ENCODE data around the gene DET1.
"Not testable (repeated sequence)": the region's sequence is repeated elsewhere in the genome, so short reads cannot be mapped to it uniquely, and the experiment has no call there.

Gene DET1

GRCh38 chr15:88539441-88539840 lies 7.0 kb downstream of the DET1 start:
- no peak for DNase-seq

DNA sequence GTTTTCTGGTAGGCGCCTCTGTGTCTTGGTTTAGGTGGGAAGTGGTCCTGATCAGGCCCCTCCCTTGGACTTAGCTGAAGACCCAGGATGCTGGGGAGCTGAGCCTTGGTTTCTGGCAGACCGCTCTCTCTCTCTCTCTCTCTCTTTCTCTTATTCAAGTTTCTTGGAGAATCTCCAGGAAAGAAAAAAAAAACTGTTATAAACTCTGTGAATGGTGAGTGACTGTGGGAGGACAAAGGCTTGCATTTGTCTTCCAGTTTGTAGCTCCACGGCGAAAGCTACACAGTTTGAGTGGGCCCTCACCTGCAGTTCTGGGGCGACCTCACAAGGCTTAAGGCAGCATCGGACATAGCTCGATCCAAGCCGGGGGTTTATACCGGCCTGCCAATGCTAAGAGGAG lies 7.5 kb downstream of the DET1 start:
- no peak for DNase-seq

GRCh38 chr15:88537591-88538317 lies 8.7 kb downstream of the DET1 start:
- no peak for DNase-seq

DNA sequence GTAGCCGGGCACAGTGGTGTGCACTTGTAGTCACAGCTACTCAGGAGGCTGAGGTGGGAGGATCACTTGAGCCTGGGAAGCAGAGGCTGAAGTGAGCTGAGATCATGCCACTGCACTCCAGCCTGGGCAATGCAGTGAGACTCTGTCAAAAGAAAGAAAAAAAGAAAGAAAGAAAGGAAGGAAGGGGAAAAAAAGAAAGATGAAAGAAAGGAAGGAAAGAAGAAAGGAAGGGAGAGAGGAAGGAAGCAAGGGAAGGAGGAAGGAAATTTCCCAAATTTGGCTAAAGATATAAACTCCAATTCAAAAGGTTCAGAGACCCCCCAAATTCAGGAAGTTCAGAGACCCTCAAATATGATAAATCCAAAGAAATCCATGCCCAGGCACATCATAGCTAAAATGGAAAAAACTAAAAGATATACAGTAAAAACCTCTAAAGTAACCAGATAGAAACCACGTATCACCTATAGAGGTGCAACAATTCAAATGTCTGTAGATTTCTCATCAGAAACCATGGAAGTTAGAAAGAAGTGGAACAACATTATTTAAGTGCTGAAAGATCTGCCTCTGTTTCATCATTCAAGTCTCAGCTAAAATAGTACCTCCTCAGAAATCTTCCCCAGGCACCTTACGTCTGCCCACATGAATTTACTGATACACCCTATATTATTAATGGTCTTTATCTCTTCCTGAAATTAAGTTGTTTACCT lies 10.7 kb downstream of the DET1 start:
- DNase-seq: no peak

DNA sequence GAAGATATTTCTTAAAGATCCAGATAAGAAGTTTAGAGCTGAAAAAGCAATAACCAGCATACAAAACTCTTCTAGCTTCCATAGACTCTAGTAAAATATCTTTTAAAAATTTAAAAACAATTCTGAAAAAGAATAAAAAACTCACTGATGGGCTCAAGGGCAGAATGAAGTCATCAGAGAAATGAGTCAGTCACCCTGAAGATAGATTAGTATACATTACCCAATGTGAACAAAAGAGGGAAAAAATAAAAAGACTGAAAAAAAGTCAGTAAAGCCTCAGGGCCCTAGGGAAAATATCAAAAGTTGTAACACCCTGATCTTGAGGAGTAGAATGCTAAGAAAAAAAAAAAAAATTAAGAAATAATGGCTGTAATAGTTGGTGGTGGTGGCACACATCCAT lies 11.4 kb downstream of the DET1 start:
- DNase-seq: no peak

- DNase-seq: no peak
These were observed 13.1 kb downstream of the DET1 start for GRCh38 chr15:88533376-88533775.

DNA sequence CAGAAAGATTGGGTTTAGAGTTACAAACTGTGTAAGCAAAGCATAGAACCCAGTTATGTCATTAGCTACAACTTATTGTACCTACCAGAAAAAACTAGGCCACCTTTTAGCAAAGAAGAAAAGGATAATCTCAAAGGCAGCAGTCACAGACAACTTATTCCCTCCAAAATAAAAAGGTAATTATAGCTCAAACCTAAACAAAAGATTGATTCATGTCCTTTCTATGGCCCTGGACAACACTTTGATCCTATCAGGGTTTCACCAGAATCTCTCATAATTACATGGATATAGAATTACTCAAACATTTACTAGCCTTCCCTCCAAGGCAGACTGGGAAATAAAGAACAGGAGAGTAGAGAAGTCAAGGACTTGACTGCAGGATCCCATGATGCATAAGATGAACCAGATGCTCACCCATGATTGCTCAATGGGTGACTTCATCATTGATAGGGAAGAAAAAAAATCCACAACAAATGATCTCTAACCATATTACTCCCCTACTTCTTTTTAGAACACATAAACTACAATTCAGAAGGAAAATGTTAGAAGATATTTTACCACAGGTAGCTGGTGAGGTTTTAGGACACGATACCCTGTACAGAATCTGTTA lies 17.4 kb downstream of the DET1 start:
- DNase-seq: no peak

- no peak for DNase-seq
These were observed 20.1 kb downstream of the DET1 start for GRCh38 chr15:88526247-88526879.

DNA sequence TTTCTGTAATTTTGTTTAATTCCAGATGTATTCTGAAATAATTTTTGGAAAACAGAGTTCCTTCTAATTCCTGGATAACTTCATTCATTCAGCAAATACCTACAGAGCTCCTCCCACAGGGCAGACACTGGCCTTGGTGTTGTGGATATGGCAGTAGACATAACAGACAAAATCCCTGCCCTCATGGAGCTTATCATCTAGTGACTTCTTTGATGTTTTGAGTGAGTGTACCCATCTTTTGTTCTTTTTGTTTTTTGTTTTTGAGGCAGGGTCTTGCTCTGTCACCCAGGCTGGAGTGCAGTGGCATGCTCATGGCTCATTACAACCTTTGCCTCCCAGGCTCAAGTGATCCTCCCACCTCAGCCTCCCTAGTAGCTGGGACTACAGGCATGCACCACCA lies 21.1 kb downstream of the DET1 start:
- DNase-seq: no peak

DNA sequence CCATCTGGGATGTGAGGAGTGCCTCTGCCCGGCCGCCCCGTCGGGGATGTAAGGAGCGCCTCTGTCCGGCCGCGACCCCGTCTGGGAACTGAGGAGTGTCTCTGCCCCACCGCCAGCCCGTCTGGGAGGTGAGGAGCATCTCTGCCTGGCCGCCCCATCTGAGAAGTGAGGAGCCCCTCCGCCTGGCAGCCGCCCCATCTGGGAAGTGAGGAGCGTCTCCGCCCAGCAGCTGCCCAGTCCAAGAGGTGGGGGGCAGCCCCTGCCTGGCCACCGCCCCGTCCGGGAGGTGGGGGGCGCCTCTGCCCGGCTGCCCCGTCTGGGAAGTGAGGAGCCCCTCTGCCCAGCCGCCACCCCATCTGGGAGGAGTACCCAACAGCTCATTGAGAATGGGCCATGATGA lies 22.4 kb downstream of the DET1 start:
- DNase-seq: not testable (repeated sequence)

- no peak for DNase-seq
These were observed 27.6 kb downstream of the DET1 start for GRCh38 chr15:88518903-88519302.

DNA sequence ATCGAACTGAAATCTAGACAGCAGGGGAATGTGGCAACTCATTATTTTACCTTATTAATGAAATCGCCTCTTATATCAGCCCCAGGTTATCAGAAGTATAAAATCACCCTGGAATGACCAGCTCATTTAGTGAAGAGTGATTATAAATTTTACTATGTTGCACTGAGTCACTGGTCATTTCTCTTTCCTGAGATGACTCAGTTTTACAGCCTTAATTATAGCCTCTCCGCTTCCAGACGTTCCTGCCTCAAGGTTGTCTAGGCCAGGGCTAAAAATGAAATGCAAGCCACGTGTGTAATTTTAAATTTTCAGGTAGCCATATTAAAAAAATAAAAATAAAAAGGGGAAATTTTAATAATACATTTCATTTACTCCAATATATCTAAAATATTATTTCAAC lies 33.3 kb downstream of the DET1 start:
- DNase-seq: no peak

GRCh38 chr15:88512601-88513000 lies 33.9 kb downstream of the DET1 start:
- no peak for DNase-seq

GRCh38 chr15:88512078-88512477 lies 34.4 kb downstream of the DET1 start:
- DNase-seq: no peak

DNA sequence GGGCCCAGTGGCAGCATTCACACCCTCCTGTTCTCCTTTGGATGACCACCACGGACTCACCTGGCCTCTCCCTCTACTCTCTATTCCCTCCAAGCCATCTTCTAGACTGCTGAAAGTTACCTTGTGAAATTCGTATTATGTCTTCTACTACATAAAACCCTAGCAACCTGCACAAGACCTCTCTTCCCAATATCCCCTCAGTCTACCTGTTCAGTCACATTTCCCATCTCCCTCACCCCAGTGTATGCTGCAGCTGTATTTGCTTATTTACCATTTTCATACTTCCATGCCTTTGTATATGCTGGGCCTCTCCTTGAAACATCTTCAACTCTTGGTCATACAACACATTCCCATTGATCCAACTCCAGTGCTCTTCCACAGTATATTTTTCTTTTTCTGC lies 35.3 kb downstream of the DET1 start:
- no peak for DNase-seq

GRCh38 chr15:88509964-88510363 lies 36.5 kb downstream of the DET1 start:
- DNase-seq: no peak

GRCh38 chr15:88509321-88509720 lies 37.2 kb downstream of the DET1 start:
- no peak for DNase-seq

DNA sequence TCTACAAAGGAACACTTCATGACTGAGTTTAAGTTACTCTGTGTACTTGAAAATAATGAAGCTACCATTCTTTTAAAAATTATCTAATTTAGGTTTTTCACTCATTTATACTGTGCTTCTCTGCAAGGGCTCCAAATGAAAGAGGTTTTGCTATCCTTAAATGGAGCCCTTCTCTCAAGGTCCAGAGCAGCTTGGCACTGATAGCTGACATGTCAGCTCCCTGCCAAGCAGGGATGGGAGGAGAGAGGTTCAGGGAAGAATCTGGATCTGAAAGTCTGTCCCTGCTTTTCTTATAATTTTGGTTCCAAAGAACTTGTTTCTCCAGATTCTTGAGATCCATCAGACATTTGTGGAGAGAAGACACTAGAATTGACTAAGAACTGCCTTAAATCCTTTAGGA lies 39.9 kb downstream of the DET1 start:
- DNase-seq: no peak

GRCh38 chr15:88505721-88506120 lies 40.8 kb downstream of the DET1 start:
- DNase-seq: no peak

DNA sequence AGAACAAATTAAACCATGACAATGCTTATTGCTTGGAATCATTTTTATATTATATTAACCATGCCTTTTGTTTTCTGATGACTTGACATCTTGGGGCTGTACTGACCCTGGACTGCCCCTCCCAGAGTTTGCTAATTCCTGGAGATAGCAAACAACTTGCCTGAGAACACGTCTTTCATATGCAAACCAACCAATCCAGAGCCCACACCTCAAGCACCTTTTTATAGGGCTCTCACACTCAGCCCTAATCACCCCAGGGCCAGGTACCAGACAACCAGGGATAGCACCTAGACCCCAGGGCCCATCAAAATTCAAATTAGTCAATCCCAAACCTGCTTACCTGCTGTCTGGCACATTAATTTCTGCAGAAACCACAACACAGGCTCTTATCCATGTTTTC lies 42.0 kb downstream of the DET1 start:
- DNase-seq: no peak

DNA sequence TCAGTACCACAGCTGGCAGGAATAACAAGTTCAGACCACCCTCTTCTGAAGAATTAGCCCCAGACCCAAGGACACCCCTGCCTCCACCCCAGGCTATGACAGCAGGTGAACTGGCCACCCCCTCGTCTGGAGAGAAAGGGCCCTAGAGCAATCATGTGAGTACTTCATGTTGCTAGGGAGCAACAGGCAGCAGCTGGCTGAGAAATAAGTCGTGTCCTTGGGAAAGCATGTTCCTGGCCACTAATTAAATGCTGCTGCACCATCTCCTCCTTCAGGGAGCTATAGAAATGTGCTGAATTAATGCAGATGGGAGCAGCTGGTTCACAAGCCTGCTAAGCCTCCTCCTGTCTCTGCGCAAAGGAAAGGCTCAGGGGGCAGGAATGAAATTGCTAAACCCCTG lies 47.5 kb downstream of the DET1 start:
- no peak for DNase-seq

DNA sequence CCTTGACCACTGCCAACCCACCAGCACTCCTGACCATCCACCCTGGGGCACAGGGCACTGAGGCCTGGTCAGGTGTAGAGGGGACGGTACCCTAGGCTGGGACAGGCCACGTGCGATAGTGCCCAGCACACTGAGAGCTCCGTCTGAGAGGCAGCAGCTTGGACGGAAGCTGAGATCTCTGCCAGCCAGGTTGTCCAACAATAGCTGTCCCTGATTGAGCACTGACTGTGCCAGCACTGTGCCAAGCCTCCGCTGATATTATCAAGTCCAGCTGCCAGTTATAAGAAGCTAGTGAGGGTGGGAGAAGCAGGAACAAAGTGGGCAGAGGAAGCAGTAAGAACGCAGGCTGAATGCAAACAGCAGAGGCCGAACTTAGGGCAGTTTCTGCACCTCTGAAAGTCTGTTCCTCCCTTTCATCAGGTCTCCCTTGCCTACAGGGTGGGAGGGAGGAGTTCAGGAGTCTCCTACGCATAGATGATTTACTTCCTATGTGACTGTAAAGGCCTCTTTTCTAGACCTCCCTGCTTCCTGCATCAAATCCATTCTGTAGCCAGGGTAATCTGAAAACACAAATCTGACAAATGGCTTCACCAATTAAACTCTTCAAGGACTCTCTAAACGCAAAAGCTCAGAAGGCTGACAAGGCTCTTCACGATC lies 49.2 kb downstream of the DET1 start:
- DNase-seq: no peak

GRCh38 chr15:88493844-88494243 lies 52.6 kb downstream of the DET1 start:
- no peak for DNase-seq

Measured in activated CD4-positive, alpha-beta T cell treated with anti-CD3 and anti-CD28 coated beads, Interleukin-2, amount 50 U/mL, for 16 hours (primary cell).